Right lobe of liver (tissue), 4 donors: ENCODE measurements around the gene UNC119.

Experiments
- CTCF ChIP-seq, 4 donors: fragments of 200-600 bp in 3 of 4; fragments of 450-650 bp in 1 of 4; IDR thresholded peaks; one replicate each; pipeline versions ENCODE4 v1.5.1 to v1.8.0; 2016 to 2022; ENCODE audit warnings: antibody characterized with exemption in 4 of 4, mild to moderate bottlenecking in 2 of 4
- POLR2A ChIP-seq: fragments of 450-650 bp; IDR thresholded peaks from one replicate; pipeline ENCODE4 v1.6.1; 2017; ENCODE audit warnings: antibody characterized with exemption, mild to moderate bottlenecking
- donor health status: DM: no; HTN: no; CAD: no.
- donor health status: DM: no; HTN: no; CAD: no.
- donor health status: DM: no; HTN: yes; CAD: no.

GRCh38 chr17:28520687-28521086 is 31.7 kb downstream of the UNC119 start:
- no peak for TF ChIP-seq CTCF (IDR thresholded peaks at IDR 0.05)
- no peak for TF ChIP-seq POLR2A
